PC-9 (cell line): ENCODE data around the gene B4GALNT2. TPM values are rescaled to one million over a fixed set of nuclear protein-coding genes. Genes with fewer than 3 reads are reported as not detected.
"Not testable (repeated sequence)": the region's sequence is repeated elsewhere in the genome, so short reads cannot be mapped to it uniquely, and the experiment has no call there.

Experiments
- BruUV-seq: library from RNA; stranded (reverse); fragments of 400-500 nt; replicated peaks from 2 replicates; lab custom pipeline; 2021; lab: Mats Ljungman, UMichigan
- CTCF ChIA-PET: fragments of 300-600 bp; sonication (Branson Sonifier 250); formaldehyde crosslinking; loops from one replicate; lab custom pipeline; 2022; ENCODE audit warnings: antibody characterized with exemption; lab: Charles Lee
- POLR2A ChIA-PET: fragments of 300-600 bp; sonication (Branson Sonifier 250); formaldehyde crosslinking; loops from one replicate; lab custom pipeline; 2022; ENCODE audit warnings: antibody characterized with exemption; ENCODE audit not compliant: unreplicated experiment; lab: Charles Lee
- DNase-seq, 2 experiments: peaks; one replicate each; pipeline versions ENCODE4 v3.0.0 to v3.0.0-alpha.2; 2015 to 2022; ENCODE audit warnings: mixed read lengths in 1 of 2
- H2AFZ ChIP-seq: fragments of 200-600 bp; sonication (generic); 2 replicates; pipeline ENCODE4 v1.8.1; 2017; ENCODE audit warnings: antibody characterized with exemption
- H3F3A ChIP-seq: fragments of 200-600 bp; sonication (generic); 2 replicates; pipeline ENCODE4 v1.8.1; 2017; ENCODE audit warnings: antibody characterized with exemption, mild to moderate bottlenecking, low read depth; ENCODE audit not compliant: insufficient read depth
- H3K27ac ChIP-seq: fragments of 200-600 bp; sonication (generic); 2 replicates; pipeline ENCODE4 v1.6.1; 2016; ENCODE audit warnings: mixed run types
- H3K27me3 ChIP-seq: fragments of 200-600 bp; sonication (generic); 2 replicates; pipeline ENCODE4 v1.6.1; 2016; ENCODE audit warnings: low read depth, mixed run types; ENCODE audit not compliant: insufficient read depth
- H3K36me3 ChIP-seq: fragments of 200-600 bp; sonication (generic); 2 replicates; pipeline ENCODE4 v1.6.1; 2016; ENCODE audit warnings: low read depth, mixed run types
- H3K4me1 ChIP-seq: fragments of 200-600 bp; sonication (generic); replicated peaks from 2 replicates; pipeline ENCODE4 v1.6.1; 2016; ENCODE audit warnings: mixed run types; ENCODE audit not compliant: insufficient read depth
- H3K4me2 ChIP-seq: fragments of 200-600 bp; sonication (generic); 2 replicates; pipeline ENCODE4 v1.6.1; 2017; ENCODE audit warnings: mixed run types
- H3K4me3 ChIP-seq: fragments of 200-600 bp; sonication (generic); 2 replicates; pipeline ENCODE4 v1.6.1; 2016; ENCODE audit warnings: mixed run types
- H3K79me2 ChIP-seq: fragments of 200-600 bp; sonication (generic); 2 replicates; pipeline ENCODE4 v1.6.1; 2017; ENCODE audit warnings: low read depth, mixed run types
- H3K9me2 ChIP-seq: fragments of 200-600 bp; sonication (generic); 2 replicates; pipeline ENCODE4 v1.8.1; 2017; ENCODE audit warnings: mild to moderate bottlenecking; ENCODE audit not compliant: insufficient read depth
- H3K9me3 ChIP-seq: fragments of 200-600 bp; sonication (generic); 2 replicates; pipeline ENCODE4 v1.8.1; 2016; ENCODE audit warnings: low read depth; ENCODE audit not compliant: insufficient read depth
- H4K20me1 ChIP-seq: fragments of 200-600 bp; sonication (generic); 2 replicates; pipeline ENCODE4 v1.8.1; 2017; ENCODE audit not compliant: insufficient read depth
- EZH2 ChIP-seq: fragments of 200-600 bp; sonication (generic); IDR thresholded peaks from 2 replicates; pipeline ENCODE4 v1.8.0; 2017; ENCODE audit warnings: antibody characterized with exemption, low read depth
- intact Hi-C: fragments of 100-400 bp; cut with micrococcal nuclease; formaldehyde crosslinking; loops from one replicate; pipeline ENCODE4 v1.10.0; 2022; ENCODE audit not compliant: unreplicated experiment
- total RNA-seq: library from RNA; stranded (reverse); gene quantifications from 2 replicates; pipeline ENCODE4 v1.2.3, GENCODE V29; 2021
- TF ChIP-seq, protein P1 (sequence below): fragments of 200-600 bp; sonication (generic); conservative IDR thresholded peaks from 2 replicates; pipeline ENCODE4 v1.6.1; 2017; ENCODE audit warnings: mixed run types, antibody characterized with exemption, mild to moderate bottlenecking, moderate library complexity

The B4GALNT2 gene
- total RNA-seq, 1 experiment from 2014 or later, result not detected

DNA sequence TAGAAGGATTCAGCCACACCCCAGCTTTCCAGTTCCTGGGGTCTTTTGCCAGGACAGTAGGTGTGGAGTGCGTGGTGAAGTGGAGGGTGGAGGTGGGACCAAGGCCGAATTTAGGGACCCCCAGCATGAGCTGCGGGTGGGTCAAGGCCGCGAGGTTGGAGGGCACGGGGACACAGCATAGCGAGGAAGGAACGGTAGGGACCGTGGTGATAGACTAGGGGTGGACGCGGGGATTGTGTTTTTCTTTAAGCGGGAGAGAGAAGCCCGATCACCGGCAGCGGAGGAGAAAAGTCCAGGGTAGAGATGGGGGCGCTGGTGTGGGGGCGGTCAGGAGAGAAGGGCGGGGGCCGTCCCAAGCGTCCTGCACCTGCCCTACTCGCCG lies 261 bp upstream of the B4GALNT2 start:
- Histone ChIP-seq H3K9me2 (no peaks in the 10 kb centered on the region), H3K4me2 (peak overlapping the region; percentile 40), H3K9me3 (no peaks in the 10 kb centered on the region), H3K27me3 (peaks cover 34% of the 10 kb centered on the region), H2AFZ (no peak overlapping the region), H3K27ac (no peak overlapping the region), H3F3A (no peaks in the 10 kb centered on the region), H3K36me3 (no peaks in the 10 kb centered on the region), H3K4me1 (no peaks in the 10 kb centered on the region), H3K79me2 (no peaks in the 10 kb centered on the region), H3K4me3 (no peak overlapping the region), H4K20me1 (no peaks in the 10 kb centered on the region)
- CTCF ChIA-PET, result no interaction called here
- no peak for TF ChIP-seq EZH2
- TF ChIP-seq, protein P1, sequence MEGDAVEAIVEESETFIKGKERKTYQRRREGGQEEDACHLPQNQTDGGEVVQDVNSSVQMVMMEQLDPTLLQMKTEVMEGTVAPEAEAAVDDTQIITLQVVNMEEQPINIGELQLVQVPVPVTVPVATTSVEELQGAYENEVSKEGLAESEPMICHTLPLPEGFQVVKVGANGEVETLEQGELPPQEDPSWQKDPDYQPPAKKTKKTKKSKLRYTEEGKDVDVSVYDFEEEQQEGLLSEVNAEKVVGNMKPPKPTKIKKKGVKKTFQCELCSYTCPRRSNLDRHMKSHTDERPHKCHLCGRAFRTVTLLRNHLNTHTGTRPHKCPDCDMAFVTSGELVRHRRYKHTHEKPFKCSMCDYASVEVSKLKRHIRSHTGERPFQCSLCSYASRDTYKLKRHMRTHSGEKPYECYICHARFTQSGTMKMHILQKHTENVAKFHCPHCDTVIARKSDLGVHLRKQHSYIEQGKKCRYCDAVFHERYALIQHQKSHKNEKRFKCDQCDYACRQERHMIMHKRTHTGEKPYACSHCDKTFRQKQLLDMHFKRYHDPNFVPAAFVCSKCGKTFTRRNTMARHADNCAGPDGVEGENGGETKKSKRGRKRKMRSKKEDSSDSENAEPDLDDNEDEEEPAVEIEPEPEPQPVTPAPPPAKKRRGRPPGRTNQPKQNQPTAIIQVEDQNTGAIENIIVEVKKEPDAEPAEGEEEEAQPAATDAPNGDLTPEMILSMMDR, result no peak
- intact Hi-C loops, result no loop called here
- POLR2A ChIA-PET, result no interaction called here
- DNase-seq, result no peak
- no TSS peak for BruUV-seq

- H3F3A ChIP-seq, result no peaks in the 10 kb centered on the region
- no peak for DNase-seq
- H2AFZ ChIP-seq, result no peak overlapping the region
- H3K36me3 ChIP-seq, result no peaks in the 10 kb centered on the region
- H4K20me1 ChIP-seq, result no peaks in the 10 kb centered on the region
- ChIA-PET POLR2A (interaction anchor here (0.6 kb wide), 1 partner anchor 57 kb away, joined by 3 read pairs; no protein-coding TSS in a partner anchor), CTCF (no interaction called here)
- no peaks in the 10 kb centered on the region for H3K4me1 ChIP-seq
- H3K27ac ChIP-seq, result no peak overlapping the region
- BruUV-seq, result no TSS peak
- no peak for TF ChIP-seq EZH2
- TF ChIP-seq, protein P1, result no peak
- H3K4me3 ChIP-seq, result no peak overlapping the region
- peaks cover 27% of the 10 kb centered on the region for H3K27me3 ChIP-seq
- intact Hi-C loops, result no loop called here
- H3K4me2 ChIP-seq, result no peak overlapping the region
- no peaks in the 10 kb centered on the region for H3K9me2 ChIP-seq
- H3K79me2 ChIP-seq, result no peaks in the 10 kb centered on the region
- H3K9me3 ChIP-seq, result no peaks in the 10 kb centered on the region
Measured at GRCh38 chr17:49136335-49136734, 3.8 kb downstream of the B4GALNT2 start.

DNA sequence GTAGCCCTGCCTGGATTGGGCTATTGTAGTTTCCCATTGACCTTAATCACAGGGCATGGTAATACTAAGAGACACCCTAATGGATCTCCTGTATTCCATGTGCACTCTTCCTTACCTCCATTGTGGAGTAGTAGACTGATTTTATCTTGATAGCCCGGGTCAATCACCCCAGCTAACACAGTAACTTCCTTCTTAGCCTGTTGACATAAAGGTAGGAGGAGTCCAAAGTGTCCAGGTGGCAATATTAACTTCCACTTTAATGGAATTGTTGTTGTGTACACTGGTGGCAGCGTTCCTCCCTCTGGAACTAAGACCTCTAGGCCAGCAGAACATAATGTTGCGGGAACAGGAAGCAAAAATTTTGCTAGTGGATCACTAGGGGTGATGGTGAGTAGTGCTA lies 13.1 kb downstream of the B4GALNT2 start:
- H3K9me3 ChIP-seq, H3K4me2 ChIP-seq, H3K9me2 ChIP-seq, intact Hi-C loops, H2AFZ ChIP-seq, H3F3A ChIP-seq, H4K20me1 ChIP-seq, H3K79me2 ChIP-seq, POLR2A ChIA-PET, BruUV-seq, H3K4me3 ChIP-seq, H3K36me3 ChIP-seq, H3K27me3 ChIP-seq, CTCF ChIA-PET, H3K4me1 ChIP-seq, H3K27ac ChIP-seq, DNase-seq: not testable (repeated sequence)
